Rectal smooth muscle tissue (tissue), 1 donor: ENCODE data around the gene ATG16L2.

Source experiments
- H3K27ac ChIP-seq: one replicate; pipeline ENCODE4 v1.7.0; 2013; ENCODE audit warnings: low read depth, low read length, inconsistent platforms
- H3K27me3 ChIP-seq: one replicate; pipeline ENCODE4 v1.7.0; 2013; ENCODE audit warnings: low read length; ENCODE audit not compliant: control insufficient read depth, insufficient read depth
- H3K36me3 ChIP-seq: one replicate; pipeline ENCODE4 v1.7.0; 2013; ENCODE audit warnings: low read length; ENCODE audit not compliant: control insufficient read depth, insufficient read depth
- H3K4me1 ChIP-seq: one replicate; pipeline ENCODE4 v1.7.0; 2013; ENCODE audit warnings: low read length; ENCODE audit not compliant: control insufficient read depth, insufficient read depth
- H3K4me3 ChIP-seq: one replicate; pipeline ENCODE4 v1.7.0; 2013; ENCODE audit warnings: low read length
- H3K9ac ChIP-seq: one replicate; pipeline ENCODE4 v1.7.0; 2013; ENCODE audit warnings: low read length

The ATG16L2 gene

DNA sequence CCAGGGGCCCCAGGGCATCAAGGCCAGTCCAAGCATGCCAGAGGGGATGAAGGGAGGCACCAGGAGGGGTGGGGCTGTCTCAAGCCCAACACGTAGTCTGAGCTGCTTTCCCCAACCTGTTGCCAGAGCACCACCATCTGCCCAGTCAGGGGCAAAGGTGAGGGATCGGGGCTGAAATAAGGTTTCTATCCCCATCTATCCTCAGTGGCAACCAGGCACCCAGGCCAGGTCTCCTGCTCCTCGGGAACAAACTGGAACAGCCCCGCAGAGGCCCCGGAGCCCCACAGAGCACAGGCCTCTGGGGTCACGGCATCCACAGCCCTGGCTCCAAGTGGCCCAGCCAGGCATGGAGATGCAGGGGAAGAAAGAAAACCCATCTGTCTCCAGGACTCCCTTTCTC is 39.7 kb upstream of the ATG16L2 start:
- H3K27ac ChIP-seq = no peak overlapping the region
- H3K36me3 ChIP-seq = no peaks in the 10 kb centered on the region
- H3K4me3 ChIP-seq = no peak overlapping the region
- no peaks in the 10 kb centered on the region for H3K27me3 ChIP-seq
- peaks cover 13% of the 10 kb centered on the region for H3K4me1 ChIP-seq
- H3K9ac ChIP-seq = no peak overlapping the region

DNA sequence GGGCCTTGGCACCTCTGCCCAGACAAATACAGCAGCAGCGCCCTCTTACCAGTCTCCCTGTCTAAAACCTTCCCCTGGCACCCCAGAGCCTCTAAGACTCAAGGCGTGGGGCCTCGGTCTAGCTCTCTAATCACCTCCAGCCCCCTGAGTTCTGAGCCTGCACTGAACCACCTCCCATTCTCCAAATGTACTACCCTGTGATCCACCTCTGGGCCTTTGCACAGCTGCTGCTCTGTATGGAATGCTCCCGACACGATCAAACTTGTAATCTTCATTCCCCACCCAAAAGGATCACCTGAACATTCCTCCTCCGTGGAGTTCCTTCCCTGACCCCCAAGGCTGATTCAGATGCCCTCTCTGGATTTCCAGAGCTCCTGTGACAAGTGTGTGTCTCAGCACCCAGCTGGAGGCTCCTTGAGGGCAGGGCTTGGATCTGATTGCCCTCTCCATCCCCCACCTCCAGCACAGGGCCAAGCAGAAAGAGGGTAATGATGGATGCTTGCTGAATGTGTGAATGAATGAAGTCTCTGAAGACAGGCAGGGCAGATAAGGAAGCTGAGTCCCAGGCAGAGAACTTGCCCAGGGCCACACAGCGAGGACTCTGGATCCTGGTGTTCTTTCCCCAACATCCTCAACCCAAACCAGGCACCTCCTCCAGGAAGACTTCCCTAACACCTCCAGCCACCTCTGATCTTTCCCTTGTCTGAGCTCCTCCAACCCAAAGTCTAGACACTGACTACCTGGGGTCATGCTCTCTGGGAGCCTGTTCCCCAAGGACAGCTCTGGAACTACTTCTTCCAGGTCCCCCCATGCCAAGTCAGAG is 38.7 kb upstream of the ATG16L2 start:
- Histone ChIP-seq H3K27me3 (no peaks in the 10 kb centered on the region), H3K4me1 (peaks cover 15% of the 10 kb centered on the region), H3K36me3 (no peaks in the 10 kb centered on the region), H3K9ac (no peak overlapping the region), H3K27ac (no peak overlapping the region), H3K4me3 (no peak overlapping the region)

DNA sequence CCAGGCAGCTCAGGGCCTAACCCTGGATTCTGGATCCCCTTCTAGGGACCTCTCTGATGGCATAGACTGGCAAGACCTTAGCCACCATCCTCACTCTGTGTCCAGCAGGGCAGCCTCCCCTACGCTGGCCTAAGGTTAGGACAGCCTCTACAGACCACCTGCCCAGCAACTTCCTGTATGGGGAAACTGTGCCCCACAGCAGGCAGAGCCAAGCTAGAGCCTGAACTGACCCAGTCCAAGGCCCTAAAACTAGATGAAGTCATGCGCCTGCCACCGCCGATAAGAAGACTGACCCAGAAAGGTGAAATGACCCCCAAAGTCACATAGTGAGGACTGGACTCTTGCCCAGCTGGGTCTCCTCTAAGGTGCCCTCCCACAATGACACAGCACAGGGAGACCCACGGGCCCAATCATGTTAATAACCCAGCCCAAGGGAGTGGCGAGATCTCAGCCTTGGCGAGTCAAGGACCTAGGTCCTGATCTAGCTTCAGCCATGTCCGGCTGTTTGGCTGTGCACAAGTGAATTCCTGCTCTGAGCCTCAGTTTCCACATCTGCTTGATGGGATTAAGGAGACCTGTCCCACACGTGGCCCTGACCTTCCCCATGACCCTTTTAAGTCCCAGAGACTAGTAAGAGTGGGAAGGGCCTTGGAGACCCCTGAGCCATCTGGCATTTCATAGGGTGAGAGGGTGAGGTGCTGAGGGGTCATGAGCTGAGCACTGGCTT is 37.9 kb upstream of the ATG16L2 start:
- H3K9ac ChIP-seq = no peak overlapping the region

DNA sequence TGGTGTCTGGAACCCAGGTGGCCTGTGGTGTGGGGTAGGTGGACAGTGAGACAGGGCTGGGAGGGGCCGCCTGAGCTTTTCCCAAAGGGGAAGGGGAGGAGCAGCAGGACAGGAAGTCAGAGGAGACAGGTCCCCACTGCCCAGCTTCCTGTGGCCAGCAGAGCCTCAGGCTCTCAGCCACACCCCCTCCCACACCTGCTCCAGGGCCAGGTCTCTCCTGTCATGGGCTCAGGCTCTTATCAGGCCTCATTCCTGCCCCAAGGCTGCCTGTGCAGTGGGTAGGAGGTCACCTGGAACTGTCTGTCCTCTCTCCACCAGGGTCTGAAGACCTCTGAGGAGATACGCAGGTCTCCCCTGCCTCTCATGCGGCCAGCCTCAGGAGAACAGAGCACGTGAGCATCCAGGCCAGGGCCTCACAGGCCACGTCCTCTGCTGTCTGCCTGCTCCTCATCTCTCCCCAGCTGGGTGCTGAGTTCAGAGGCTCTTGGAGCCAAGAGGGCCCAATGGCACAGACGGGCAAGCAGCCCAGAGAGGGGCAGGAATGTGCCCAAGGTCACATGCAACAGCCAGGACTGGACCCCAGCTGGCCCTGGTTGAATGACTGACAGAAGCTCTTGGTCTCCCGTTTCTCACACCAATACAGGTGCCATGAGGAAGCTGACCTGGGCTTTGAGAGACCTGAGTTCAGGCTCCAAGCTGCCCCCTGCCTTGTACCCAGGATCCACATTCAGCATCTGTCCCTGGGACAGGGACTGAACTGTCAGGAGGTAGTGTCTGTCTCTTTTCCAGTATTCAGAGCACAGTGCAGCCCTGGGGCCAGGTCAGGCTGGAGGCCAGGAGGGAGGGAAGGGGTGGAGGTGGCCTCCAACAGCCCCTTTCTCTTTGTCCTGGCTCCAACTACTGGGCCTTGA is 37.1 kb upstream of the ATG16L2 start:
- H3K27ac ChIP-seq = no peak overlapping the region
- no peak overlapping the region for H3K4me3 ChIP-seq
- H3K9ac ChIP-seq = no peak overlapping the region
- peaks cover 17% of the 10 kb centered on the region for H3K4me1 ChIP-seq
- no peaks in the 10 kb centered on the region for H3K36me3 ChIP-seq
- H3K27me3 ChIP-seq = no peaks in the 10 kb centered on the region

More for the DNA sequence above, 37.9 kb upstream of the ATG16L2 start:
- Histone ChIP-seq H3K4me1 (peaks cover 19% of the 10 kb centered on the region), H3K27ac (no peak overlapping the region), H3K27me3 (no peaks in the 10 kb centered on the region), H3K4me3 (no peak overlapping the region), H3K36me3 (no peaks in the 10 kb centered on the region)

DNA sequence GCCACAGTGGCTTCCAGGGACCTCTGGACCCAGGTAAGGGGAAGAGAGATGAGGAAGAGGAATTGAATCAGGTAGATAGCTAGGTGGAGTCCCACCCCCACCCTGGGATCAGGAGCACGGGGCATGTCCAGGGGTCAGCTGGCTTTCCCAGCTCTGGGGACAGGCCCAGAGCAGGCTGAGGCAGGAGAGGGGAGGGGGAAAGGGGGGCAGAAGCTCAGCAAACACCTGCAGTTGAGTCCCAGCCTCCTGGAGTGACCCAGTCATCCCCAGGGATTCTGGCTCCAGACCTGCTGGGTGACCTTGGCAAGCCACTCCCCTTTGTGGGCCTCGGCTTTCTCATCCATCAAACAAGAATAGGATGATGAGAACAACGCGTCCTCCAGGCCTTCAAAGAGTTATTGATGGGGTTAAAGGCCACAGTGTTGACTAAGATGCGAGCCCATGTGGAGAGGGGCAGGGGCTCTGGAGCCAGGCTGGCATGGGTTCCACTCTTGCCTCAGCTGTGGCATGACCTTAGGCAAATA is 36.4 kb upstream of the ATG16L2 start:
- Histone ChIP-seq H3K9ac (no peak overlapping the region), H3K4me3 (no peak overlapping the region), H3K4me1 (peaks cover 18% of the 10 kb centered on the region), H3K27me3 (no peaks in the 10 kb centered on the region), H3K36me3 (no peaks in the 10 kb centered on the region), H3K27ac (no peak overlapping the region)

DNA sequence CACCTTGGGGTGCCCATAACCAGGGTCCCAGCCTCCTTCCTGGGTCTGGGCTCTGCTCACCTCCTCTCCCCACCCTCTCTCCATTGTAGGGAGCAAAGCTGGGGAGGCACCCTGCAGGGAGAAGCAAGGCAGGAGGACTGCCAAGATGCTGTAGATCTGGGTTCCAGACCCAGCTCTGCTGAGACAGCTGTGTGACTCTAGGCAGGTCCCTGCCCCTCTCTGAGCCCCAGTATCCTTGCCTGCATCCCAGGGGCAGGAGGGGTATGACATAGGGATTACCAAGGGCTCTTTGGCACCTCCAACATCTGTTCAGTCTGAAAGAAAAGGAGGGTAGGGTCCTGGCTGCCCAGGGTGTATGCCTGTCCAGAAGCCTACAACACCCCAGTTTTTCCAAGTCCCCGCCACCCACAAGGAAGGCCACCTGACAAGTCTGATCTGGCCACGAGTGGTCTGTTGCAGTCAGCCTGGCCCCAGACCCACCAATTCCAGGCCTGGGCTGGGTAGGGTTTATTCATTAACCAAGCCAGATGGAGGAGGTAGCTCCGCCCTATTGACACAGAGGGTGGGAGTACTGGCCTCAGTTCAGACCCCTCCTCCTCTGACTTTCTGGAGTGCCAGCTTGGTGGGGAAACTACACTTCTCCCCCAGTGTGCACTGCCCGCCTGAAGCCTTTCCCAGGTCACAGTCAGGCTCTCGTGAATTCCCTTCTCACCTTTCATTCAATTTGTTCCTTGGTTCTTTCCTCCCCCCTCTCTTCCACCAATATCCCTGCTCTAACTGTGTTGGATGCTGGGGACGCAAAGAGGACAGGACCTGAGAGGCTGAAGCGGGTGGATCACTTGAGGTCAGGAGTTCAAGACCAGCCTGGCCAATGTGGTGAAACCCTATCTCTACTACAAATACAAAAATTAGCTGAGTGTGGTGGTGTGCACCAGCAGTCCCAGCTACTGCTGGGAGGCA is 35.4 kb upstream of the ATG16L2 start:
- H3K27me3 ChIP-seq = no peaks in the 10 kb centered on the region
- no peak overlapping the region for H3K27ac ChIP-seq
- peak overlapping the region; percentile 75 for H3K4me3 ChIP-seq
- no peaks in the 10 kb centered on the region for H3K36me3 ChIP-seq
- peaks cover 10% of the 10 kb centered on the region for H3K4me1 ChIP-seq
- peak overlapping the region; percentile 14 for H3K9ac ChIP-seq

DNA sequence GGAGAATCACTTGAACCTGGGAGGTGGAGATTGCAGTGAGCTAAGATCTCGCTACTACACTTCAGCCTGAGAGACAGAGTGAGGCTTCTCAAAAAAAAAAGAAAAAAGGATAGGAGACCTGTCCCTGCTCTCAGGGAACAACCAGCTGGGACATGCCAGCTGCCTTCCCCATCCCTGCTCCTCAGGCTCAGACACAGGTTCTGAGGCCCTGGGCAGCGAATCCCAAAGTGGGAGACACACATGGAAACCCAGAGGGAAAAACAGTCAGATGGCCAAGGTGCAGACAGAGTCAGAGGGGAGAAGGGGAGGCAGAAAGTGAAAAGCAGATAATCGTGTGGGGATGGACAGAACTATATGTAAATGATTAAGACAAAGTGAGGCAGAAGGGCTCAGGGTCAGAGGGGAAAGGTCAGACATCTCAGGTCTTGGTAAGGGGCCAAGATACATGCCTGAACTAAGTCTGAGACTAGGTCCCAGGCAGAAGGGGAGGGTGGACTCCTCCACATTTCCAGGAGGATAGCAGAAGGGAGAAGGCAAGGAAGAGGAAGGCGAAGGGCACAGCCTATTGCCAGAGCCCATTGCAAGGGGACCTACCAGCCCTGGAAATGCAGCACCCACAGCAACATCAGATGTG is 34.6 kb upstream of the ATG16L2 start:
- peak overlapping the region; percentile 39 for H3K9ac ChIP-seq
- no peak overlapping the region for H3K27ac ChIP-seq
- H3K27me3 ChIP-seq = no peaks in the 10 kb centered on the region
- H3K36me3 ChIP-seq = no peaks in the 10 kb centered on the region
- H3K4me1 ChIP-seq = peaks cover 10% of the 10 kb centered on the region
- H3K4me3 ChIP-seq = peak overlapping the region; percentile 75

DNA sequence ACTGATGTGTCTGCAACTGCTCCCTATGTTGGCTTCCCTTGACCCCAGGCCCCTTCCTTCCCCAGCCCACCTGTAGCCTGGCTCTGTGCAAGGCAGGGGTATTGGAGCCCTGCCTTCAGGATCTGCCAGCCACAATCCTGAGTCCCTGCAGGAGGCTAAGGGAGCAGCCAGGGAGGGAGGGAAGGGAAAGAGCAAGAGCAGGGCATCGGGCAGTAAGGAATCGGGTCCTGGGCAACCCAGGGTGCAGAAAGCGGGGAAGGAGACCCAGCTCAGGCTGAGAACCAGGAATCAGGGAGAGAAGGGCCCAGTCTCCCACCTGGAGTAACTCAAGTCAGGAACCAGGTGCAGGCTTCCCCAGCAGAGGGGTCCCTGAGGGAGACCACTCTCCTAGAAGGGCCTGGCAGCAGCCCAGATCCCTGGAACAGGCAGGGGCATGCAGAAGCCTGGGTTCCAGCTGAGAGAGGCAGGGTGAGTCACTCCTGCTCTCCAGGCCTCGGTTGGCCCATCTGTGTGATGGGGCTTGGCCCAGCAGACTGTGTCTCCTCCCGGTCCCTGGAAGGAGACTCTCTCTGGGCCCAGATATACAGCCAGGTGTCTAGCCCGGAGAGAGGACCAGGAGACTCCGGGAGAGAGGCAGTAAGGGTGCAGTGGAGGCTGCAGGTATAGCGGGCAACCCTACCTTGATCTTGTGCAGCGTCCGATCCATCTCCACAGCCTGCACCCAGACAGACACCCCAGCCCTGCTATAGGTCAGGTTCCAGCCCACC is 33.7 kb upstream of the ATG16L2 start:
- Histone ChIP-seq H3K4me1 (peaks cover 10% of the 10 kb centered on the region), H3K27ac (no peak overlapping the region)

DNA sequence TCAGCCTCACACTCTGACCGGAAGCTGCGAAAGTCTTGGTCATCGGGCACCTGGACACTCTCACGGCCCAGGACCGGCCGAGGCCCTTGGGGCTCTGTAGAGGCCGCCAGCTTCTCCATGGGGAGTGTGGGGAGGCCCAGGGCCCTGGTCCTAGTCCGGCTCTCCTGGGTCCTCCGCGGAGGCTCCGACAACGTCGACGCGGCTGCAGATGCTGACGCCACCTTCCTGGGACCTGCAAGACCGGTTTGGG is 33.2 kb upstream of the ATG16L2 start:
- Histone ChIP-seq H3K4me1 (peaks cover 10% of the 10 kb centered on the region), H3K4me3 (peak overlapping the region; percentile 75), H3K9ac (peak overlapping the region; percentile 39), H3K27ac (no peak overlapping the region), H3K27me3 (no peaks in the 10 kb centered on the region), H3K36me3 (no peaks in the 10 kb centered on the region)

More for the DNA sequence above, 33.7 kb upstream of the ATG16L2 start:
- peak overlapping the region; percentile 75 for H3K4me3 ChIP-seq
- H3K27me3 ChIP-seq = no peaks in the 10 kb centered on the region
- peak overlapping the region; percentile 39 for H3K9ac ChIP-seq
- no peaks in the 10 kb centered on the region for H3K36me3 ChIP-seq

DNA sequence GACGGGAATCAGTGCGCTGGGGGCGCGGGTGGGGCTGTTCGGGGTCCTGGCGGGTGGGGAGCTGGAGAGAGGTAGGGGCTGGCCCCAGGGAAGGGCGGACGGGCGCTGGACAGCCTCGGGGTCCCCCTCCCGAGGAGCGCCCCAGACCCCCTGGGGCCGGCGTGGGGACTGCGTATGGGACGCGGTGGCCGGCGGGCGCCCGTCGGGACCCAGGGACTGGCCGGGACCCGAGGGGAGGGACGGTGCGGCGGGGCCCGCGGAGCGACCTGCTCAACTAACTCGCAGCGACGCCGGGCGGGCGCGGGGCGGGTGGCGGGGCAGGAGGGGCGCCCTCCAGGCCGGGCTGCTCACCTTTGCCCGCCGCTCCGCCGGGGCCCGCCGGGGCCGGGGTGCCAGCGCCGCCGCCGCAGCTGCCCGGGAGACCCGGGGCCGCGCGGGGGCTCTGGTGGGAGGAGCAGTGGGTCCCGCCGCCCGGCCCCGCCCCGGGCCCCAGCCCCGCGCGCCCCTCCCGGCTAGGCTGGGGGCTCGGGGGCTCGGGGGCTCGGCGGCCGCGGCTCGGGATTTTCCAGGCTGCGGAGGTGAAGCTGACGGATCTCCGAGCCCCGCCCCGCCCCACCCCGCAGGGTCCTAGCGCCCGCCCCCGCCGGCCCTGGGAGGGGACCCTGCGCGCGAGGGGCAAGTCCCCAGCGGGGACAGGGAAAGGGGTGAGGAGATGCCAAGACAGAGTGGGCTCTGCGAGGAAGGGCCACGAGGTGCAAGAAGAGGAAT is 32.7 kb upstream of the ATG16L2 start:
- H3K4me3 ChIP-seq = peak overlapping the region; percentile 75
- H3K27me3 ChIP-seq = no peaks in the 10 kb centered on the region
- H3K9ac ChIP-seq = no peak overlapping the region
- H3K36me3 ChIP-seq = no peaks in the 10 kb centered on the region
- peaks cover 10% of the 10 kb centered on the region for H3K4me1 ChIP-seq
- H3K27ac ChIP-seq = no peak overlapping the region
